GM18868 (cell line): Measurements from ENCODE around the gene CCR5AS.
"Not testable (repeated sequence)": the region's sequence is repeated elsewhere in the genome, so short reads cannot be mapped to it uniquely, and the experiment has no call there.

Experiments
- ATAC-seq: cut with Tn5 transposase; IDR thresholded peaks from one replicate; pipeline ENCODE4 v1.9.1; 2021; ENCODE audit warnings: mild to moderate bottlenecking, moderate library complexity; ENCODE audit not compliant: unreplicated experiment

Gene CCR5AS

DNA sequence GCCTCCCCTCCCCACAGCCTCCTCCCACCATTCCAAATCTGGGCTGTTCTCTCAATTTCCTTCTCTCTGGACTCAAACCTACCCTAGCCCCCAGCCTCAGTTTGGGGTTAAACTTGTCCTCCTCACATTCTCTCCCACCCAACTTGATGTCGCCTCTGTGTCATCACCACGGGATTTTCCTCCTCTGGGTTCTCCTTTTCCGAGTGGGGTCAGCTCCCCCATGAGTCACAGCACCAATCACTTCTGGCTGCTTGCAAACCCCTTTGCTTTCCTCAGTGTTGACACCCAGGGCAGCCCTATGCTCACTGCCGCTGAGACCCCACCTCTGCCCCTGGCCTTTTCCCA lies 451 bp downstream of the CCR5AS start:
- ATAC-seq, result no peak

DNA sequence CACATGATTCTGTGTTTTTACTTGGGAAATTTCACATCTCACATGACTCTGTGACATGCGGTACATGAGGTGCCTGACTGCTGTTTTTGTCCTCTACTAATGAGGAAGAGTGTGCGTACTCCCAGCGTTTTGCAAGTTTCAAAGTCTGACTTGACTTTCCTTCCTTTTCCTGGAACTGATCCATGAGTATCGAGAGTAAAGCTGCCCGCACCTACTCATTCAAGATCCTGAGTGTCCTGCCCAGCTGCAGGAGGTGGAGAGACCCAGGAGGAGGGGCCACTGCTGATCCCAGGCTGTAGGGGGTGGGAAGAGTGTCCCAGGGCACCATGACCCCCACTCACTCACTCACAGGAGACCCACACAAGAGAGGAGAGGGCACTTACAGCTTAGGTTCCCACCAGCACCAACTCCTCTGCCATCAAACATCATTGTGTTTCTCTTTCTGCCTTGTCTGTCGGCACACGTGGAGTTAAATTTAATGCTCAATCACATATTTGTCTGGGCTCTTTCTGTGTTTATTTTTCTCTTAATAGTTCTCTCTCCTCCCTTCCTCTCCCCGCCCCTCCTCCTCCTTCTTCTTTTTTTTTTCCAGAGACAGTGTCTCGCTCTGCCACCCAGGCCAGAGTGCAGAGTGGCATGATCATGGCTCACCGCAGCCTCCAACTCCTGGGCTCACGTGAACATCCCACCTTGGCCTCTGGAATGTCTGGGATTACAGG lies 1.4 kb downstream of the CCR5AS start:
- no peak for ATAC-seq

DNA sequence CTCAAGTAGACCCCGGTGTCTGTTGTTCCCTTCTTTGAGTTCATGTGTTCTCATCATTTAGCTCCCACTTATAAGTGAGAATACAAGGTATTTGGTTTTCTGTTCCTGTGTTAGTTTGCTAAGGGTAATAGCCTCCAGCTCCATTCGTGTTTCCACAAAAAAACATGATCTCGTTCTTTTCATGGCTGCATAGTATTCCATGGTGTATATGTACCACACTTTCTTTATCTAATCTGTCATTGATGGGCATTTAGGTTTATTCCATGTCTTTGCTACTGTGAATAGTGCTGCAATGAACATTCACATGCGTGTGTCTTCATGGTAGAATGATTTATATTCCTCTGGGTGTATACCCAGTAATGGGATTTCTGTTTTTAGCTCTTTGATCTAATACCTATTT lies 4.0 kb downstream of the CCR5AS start:
- not testable (repeated sequence) for ATAC-seq

DNA sequence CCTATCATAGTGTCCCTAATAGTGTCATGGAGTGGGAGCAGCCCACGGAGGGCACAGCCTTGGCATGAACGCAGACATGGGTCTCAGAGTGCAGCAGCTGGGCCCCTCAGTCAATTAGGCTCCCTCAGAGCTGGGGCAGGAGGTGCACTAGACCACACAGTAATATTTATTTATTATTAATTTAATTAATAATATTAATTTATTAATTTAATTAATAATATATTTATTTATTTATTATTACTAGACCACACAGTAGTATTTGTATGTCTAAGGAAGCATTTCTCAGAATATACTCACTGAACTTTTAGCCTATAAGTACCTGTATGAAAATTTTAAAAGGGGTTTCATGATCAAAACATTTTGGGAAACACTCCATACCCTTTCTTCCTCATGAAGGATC lies 5.3 kb downstream of the CCR5AS start:
- no peak for ATAC-seq

DNA sequence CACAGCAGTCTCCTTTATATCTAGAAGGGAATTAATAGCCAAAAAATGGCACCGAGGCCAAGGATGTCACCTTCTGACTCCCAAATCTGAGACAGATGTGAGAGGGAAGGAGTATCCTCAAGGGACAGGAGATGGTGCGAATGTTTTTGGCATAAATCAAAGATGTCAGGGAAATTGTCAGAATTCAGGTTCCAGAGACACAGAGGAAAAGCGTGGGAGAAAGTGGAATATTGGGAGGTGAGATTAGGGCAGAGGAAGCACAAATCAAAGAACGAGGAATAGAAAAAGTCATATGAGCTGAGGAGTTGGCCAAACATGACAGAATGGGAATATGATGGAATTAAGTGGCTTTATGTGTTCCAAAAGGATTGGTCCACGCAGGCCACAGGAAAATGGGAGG lies 6.0 kb downstream of the CCR5AS start:
- no peak for ATAC-seq

GRCh38 chr3:46400000-46400734 lies 6.7 kb downstream of the CCR5AS start:
- no peak for ATAC-seq

GRCh38 chr3:46399557-46399956 lies 7.3 kb downstream of the CCR5AS start:
- ATAC-seq, result no peak

DNA sequence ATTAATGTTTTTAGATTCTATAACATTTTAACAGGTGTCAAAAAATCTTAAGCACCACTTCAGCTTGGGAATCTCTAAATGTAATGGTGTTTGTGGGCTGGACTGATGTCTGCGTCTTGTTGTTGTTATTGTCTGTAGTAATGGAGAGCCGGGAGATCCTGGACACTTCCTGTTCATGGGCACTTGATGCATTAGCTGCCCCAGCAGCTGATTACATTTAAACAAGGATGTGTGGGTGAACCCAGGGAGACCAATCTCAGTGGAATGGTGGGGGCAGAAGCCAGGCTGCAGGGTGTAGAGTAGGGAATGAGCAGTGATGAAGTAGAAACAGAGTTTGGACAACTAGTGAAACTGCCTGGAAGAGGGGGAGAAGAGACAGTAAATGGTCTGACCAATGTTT lies 7.8 kb downstream of the CCR5AS start:
- ATAC-seq, result no peak

DNA sequence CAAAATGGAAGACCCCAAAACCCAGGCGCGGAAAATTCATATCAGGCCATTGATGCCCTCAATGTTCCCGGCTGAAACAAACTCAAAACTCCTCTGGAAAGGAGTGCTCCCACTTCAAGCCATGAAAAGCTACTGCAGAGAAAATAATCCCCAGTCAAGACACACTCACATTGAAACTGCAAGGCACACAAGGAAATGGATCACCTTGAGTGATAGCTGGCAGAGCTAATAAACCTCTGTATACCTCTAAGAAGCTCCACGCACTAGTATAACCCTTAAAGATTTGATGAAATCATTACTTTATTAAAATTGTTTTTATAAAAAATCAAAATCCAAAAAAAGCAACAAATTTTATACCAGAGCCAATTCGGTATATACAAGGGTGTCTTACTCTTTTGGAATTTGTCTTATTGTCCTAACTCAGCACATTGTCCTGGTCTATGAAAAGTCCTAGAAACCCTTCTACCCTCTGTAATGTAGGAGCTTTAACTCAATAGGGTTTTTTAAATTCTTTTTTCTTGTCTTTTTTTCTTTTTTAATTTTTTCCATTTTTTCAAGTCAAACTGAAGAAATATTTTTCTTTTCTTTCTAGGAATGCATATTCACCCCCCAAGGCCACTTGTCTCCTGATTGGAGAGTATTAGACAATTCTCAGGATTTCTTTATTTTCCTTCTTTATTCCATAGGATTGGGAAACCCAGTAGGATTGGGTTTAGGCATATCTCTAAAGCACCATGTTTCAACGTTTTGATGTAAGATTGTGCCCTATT lies 8.5 kb downstream of the CCR5AS start:
- no peak for ATAC-seq

DNA sequence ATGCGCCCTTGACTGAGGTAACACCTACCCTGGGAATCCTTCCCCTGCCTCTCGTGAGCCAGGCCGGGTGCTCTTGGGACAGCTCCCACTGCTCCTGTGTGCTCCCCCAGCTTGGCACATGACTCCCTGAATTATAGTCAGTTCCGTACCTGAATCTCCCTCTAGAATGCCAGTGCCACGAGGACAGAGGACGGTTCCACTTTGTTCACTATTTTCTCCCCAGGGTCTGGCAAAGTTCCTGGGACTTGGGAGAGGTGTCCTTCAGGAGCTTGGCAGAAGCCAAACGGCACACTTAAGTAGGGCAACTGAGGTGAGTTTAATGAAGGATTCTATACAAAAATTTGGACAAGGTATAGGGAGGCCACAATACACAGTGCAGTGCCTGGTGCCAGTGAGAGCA lies 9.8 kb downstream of the CCR5AS start:
- ATAC-seq, result no peak

GRCh38 chr3:46395766-46396530 lies 10.9 kb downstream of the CCR5AS start:
- no peak for ATAC-seq

- ATAC-seq, result no peak
These were observed 11.6 kb downstream of the CCR5AS start for GRCh38 chr3:46395210-46395661.

- ATAC-seq, result no peak
These were observed 13.1 kb downstream of the CCR5AS start for GRCh38 chr3:46393554-46394434.

GRCh38 chr3:46393011-46393410 lies 13.9 kb downstream of the CCR5AS start:
- ATAC-seq, result no peak

GRCh38 chr3:46391526-46391925 lies 15.3 kb downstream of the CCR5AS start:
- not testable (repeated sequence) for ATAC-seq

DNA sequence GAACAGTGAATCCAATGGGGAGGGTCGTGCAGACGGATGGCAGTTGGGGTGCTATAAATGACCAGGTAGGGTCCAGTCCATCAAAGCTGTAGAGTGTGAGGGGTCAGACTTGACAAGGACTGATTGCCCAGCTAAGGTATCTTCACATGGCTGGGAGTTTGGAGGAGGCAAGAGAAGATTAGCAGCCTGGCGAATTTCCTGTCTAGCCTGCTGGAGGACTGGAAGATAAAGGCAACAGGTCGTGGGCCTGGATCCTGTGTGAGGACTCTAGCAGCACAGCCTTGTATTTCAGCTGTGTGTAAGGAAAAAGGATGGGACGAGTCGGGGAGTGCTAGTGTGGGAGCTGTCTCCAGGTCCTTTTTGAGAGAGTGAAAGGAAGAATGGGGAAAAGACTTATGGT lies 17.6 kb downstream of the CCR5AS start:
- ATAC-seq, result no peak

DNA sequence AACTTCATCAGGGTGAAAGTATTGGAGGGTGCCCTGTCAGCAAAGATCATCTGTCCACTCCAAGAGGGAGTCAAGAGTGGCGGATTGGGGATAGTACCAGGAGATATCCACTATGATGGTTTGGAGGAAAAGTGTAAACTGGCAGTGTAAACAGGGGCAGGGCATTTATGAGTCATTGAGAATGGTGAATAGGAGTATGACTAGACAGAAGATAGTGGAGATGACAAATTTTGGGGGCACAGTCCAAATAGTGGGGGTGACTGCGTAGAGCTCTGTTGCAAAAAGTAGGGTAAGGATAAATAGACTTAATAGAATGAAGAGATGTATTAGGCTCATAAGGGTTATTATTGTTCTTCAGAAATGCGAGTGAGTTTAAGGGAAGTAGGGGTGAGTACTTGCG lies 18.0 kb downstream of the CCR5AS start:
- ATAC-seq, result not testable (repeated sequence)

GRCh38 chr3:46386205-46386604 lies 20.7 kb downstream of the CCR5AS start:
- ATAC-seq, result no peak

- no peak for ATAC-seq
These were observed 22.9 kb downstream of the CCR5AS start for GRCh38 chr3:46383951-46384330.
